H1 (cell line): ENCODE data around the gene EXD2. TPM values are rescaled to one million over a fixed set of nuclear protein-coding genes. Genes with fewer than 3 reads are reported as not detected.
A peak's percentile ranks its signal among the peaks of the same experiment; 100 is the strongest.

Source experiments
- ASH2L ChIP-seq: fragments of 200-600, 300-600 bp; sonication (generic); IDR thresholded peaks from one replicate; pipeline ENCODE4 v1.7.1; 2017; ENCODE audit warnings: low read length
- ATF2 ChIP-seq: IDR thresholded peaks from 2 replicates; pipeline ENCODE4 v1.6.1; 2012; ENCODE audit warnings: low read length, inconsistent platforms
- BACH1 ChIP-seq: IDR thresholded peaks from 2 replicates; pipeline ENCODE4 v1.6.1; 2012; ENCODE audit warnings: low read length, improper control_type of control experiment
- BCL11A ChIP-seq, 2 experiments: IDR thresholded peaks; one replicate each; pipeline ENCODE4 v1.6.1; 2011; ENCODE audit warnings: low read depth in 2 of 2, low read length in 2 of 2, mild to moderate bottlenecking in 2 of 2
- CBX5 ChIP-seq: fragments of 300-800, 300-1000 bp; sonication (generic); IDR thresholded peaks from 2 replicates; pipeline ENCODE4 v1.7.1; 2016; ENCODE audit warnings: antibody characterized with exemption, low read length, low read depth
- EP300 ChIP-seq, 2 experiments: IDR thresholded peaks; 1 replicate in 1 of 2; 2 replicates in 1 of 2; pipeline ENCODE4 v1.6.1; 2011 to 2012; ENCODE audit warnings: low read depth in 2 of 2, low read length in 2 of 2, mild to moderate bottlenecking in 2 of 2, borderline replicate concordance in 1 of 2, inconsistent platforms in 1 of 2, moderate library complexity in 1 of 2
- FOSL1 ChIP-seq: IDR thresholded peaks from 2 replicates; pipeline ENCODE4 v1.6.1; 2011; ENCODE audit warnings: mild to moderate bottlenecking, low read depth, low read length, moderate library complexity; ENCODE audit not compliant: insufficient read depth
- JUND ChIP-seq: IDR thresholded peaks from 2 replicates; pipeline ENCODE4 v1.6.1; 2011; ENCODE audit warnings: mild to moderate bottlenecking, improper control_type of control experiment, low read length
- KDM5A ChIP-seq: fragments of 200-600 bp; IDR thresholded peaks from 2 replicates; pipeline ENCODE4 v1.7.1; 2012; ENCODE audit warnings: mild to moderate bottlenecking, low read length, inconsistent platforms, mixed read lengths
- MAX ChIP-seq: IDR thresholded peaks from 2 replicates; pipeline ENCODE4 v1.6.1; 2012; ENCODE audit warnings: inconsistent platforms
- NANOG ChIP-seq: IDR thresholded peaks from 2 replicates; pipeline ENCODE4 v1.6.1; 2011; ENCODE audit warnings: low read length, low read depth, mild to moderate bottlenecking, inconsistent platforms; ENCODE audit not compliant: insufficient read depth, poor library complexity, severe bottlenecking
- RBBP5 ChIP-seq: IDR thresholded peaks from 2 replicates; pipeline ENCODE4 v1.7.1; 2012; ENCODE audit warnings: low read depth, mild to moderate bottlenecking, inconsistent platforms, low read length, moderate library complexity, borderline replicate concordance
- RXRA ChIP-seq: IDR thresholded peaks from 2 replicates; pipeline ENCODE4 v1.6.1; 2011; ENCODE audit warnings: low read depth, mild to moderate bottlenecking, low read length, moderate library complexity; ENCODE audit not compliant: insufficient read depth
- SIN3A ChIP-seq, 2 experiments: IDR thresholded peaks in 1 of 2; conservative IDR thresholded peaks in 1 of 2; 2 replicates each; pipeline ENCODE4 v1.6.1; 2011 to 2012; ENCODE audit warnings: low read length in 2 of 2, improper control_type of control experiment in 1 of 2, low read depth in 1 of 2, mild to moderate bottlenecking in 1 of 2
- SIX5 ChIP-seq: IDR thresholded peaks from 2 replicates; pipeline ENCODE4 v1.6.1; 2011; ENCODE audit warnings: mild to moderate bottlenecking, low read depth, low read length
- SP2 ChIP-seq: IDR thresholded peaks from 2 replicates; pipeline ENCODE4 v1.6.1; 2012; ENCODE audit warnings: mild to moderate bottlenecking, low read length, inconsistent platforms
- SP4 ChIP-seq: IDR thresholded peaks from 2 replicates; pipeline ENCODE4 v1.6.1; 2012; ENCODE audit warnings: low read length, inconsistent platforms
- SUZ12 ChIP-seq: fragments of 200-600 bp; sonication (generic); IDR thresholded peaks from 2 replicates; pipeline ENCODE4 v1.6.1; 2012; ENCODE audit warnings: mild to moderate bottlenecking, inconsistent platforms, low read length, moderate library complexity, mixed read lengths
- TAF7 ChIP-seq: optimal IDR thresholded peaks from 2 replicates; pipeline ENCODE3; 2011; ENCODE audit warnings: low read depth, mild to moderate bottlenecking, inconsistent platforms, low read length, moderate library complexity, borderline replicate concordance
- TCF12 ChIP-seq: IDR thresholded peaks from 2 replicates; pipeline ENCODE4 v1.6.1; 2011; ENCODE audit warnings: low read depth, mild to moderate bottlenecking, low read length
- YY1 ChIP-seq: IDR thresholded peaks from 2 replicates; pipeline ENCODE4 v1.6.1; 2011; ENCODE audit warnings: low read depth, mild to moderate bottlenecking, low read length
- ZNF274 ChIP-seq: IDR thresholded peaks from 2 replicates; pipeline ENCODE4 v1.7.0; 2012; ENCODE audit warnings: low read length, borderline replicate concordance; ENCODE audit errors: extremely low read depth
- polyA plus RNA-seq, 7 experiments: library from polyadenylated mRNA; depleted of rRNA in 3 of 7; stranded (reverse) in 5 of 7; unstranded in 2 of 7; fragments of >200 nt in 5 of 7; fragments of 200-250 nt in 2 of 7; gene quantifications; 1 replicate in 5 of 7; 2 replicates in 1 of 7; 4 replicates in 1 of 7; pipeline versions ENCODE4 v1.2.1 to v1.2.3, GENCODE V29; 2011 to 2013; ENCODE audit warnings: missing spikeins in 2 of 7, mixed read lengths in 2 of 7
- total RNA-seq: library from RNA; stranded (reverse); fragmentation: NEBNext Ultra II Directional; extraction: Animal tissue kit (Norgen Biotek cat#: 25700); gene quantifications from 2 replicates; pipeline ENCODE4 v1.2.1, GENCODE V29; 2021

Gene EXD2
- total and polyA plus RNA-seq, 2 of the 8 experiments (the other 6 are each of a cell fraction or from before 2014, with no cell fraction given): 11.9 to 25.9 TPM

- peak; percentile 51; the same call in 1 of the 2 replicates for TF ChIP-seq RBBP5
- peak; percentile 50; the same call in 1 of the 2 replicates for TF ChIP-seq TCF12
- TF ChIP-seq SP4: no peak
- peak; percentile 20; the same call in 1 of the 2 replicates for TF ChIP-seq JUND
- 0 out of 2 replicates have a peak, but pooled peaks have one; percentile 29 for TF ChIP-seq ATF2
- TF ChIP-seq SUZ12: no peak
- TF ChIP-seq CBX5: no peak
- no peak; the same call in 1 of the 2 replicates for TF ChIP-seq KDM5A
- TF ChIP-seq MAX: 0 out of 2 replicates have a peak, but pooled peaks have one; percentile 12
- TF ChIP-seq TAF7: peak; percentile 47
- TF ChIP-seq RXRA: no peak
- no peak for TF ChIP-seq ZNF274
- TF ChIP-seq SP2: no peak
- peak; percentile 80 to 95; a peak in 2 of 4 replicates for TF ChIP-seq SIN3A (conservative IDR thresholded peaks at IDR 0.05 in 1 of 2, IDR thresholded peaks at IDR 0.05 in 1 of 2; ENCODE audit: low read depth in 1 of 2, low read length in 2 of 2)
- TF ChIP-seq BCL11A (IDR thresholded peaks at IDR 0.05; ENCODE audit: low read depth in 2 of 2, low read length in 2 of 2): no peak
- TF ChIP-seq BACH1: no peak
- no peak for TF ChIP-seq SIX5
- no peak for TF ChIP-seq FOSL1
- TF ChIP-seq ASH2L: peak; percentile 79
- TF ChIP-seq EP300 (IDR thresholded peaks at IDR 0.05; ENCODE audit: borderline replicate concordance in 1 of 2, low read depth in 2 of 2, low read length in 2 of 2): peak in 1 of 2 experiments; percentile 69; a peak in 1 of 3 replicates
- peak; percentile 66; the same call in 1 of the 2 replicates for TF ChIP-seq YY1
- peak; percentile 70 for TF ChIP-seq NANOG
Measured at GRCh38 chr14:69151458-69152180, 39.7 kb upstream of the EXD2 start (continued).
